GM18505 (cell line): ENCODE results near the gene DEFB124.
"Not testable (repeated sequence)": the region's sequence is repeated elsewhere in the genome, so short reads cannot be mapped to it uniquely, and the experiment has no call there.

Experiments used
- ATAC-seq: cut with Tn5 transposase; IDR thresholded peaks from one replicate; pipeline ENCODE4 v1.9.1; 2021; ENCODE audit not compliant: unreplicated experiment
- POLR2A ChIP-seq: IDR thresholded peaks from 4 replicates; pipeline ENCODE4 v1.6.1; 2011; ENCODE audit warnings: borderline replicate concordance; ENCODE audit not compliant: insufficient read depth, insufficient read length; ENCODE audit errors: extremely low read depth

DEFB124 gene, protein sequence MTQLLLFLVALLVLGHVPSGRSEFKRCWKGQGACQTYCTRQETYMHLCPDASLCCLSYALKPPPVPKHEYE

DNA sequence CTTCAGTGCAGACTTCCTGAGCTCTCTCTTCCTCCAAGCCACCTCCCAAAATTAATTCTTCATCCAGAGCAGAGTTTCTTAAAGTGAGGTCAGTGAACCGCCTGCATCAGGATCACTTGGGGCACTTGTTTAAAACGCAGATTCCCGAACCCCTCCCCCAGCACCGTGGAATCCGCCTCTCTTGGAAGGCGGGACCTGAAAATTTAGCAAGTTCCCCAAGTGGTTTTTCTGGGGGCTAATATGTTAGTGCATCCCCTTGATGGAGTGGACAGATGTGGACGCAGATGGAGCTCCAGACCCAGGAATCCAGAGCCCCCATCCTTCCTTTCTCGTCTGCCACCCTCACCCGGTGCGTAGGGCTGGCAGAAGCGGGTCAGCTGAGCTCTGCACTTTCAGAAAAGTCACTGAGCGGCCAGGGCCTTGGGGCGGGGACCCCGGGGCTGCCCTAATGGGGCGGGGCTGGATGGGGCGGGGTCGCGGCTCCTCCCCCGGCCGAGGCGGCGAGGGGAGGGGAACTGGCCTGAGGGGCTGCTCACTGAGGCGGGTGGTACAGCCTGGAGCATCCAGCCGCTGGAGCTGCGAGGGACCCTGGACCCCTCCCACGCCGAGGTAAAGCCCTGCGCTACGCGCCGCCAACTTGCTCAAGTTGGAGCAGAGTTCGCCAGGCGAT, at the start of gene DEFB124, which contains the start of gene REM1:
DEFB124 (minus strand) TSS at position 370 of the 670 bp plus-strand sequence. CDS start 2,114 bp downstream, outside the sequence.
REM1 (plus strand) TSS at position 531 of the 670 bp plus-strand sequence. CDS start 1,158 bp downstream, outside the sequence.
- ATAC-seq: no peak
- no peak for TF ChIP-seq POLR2A

DNA sequence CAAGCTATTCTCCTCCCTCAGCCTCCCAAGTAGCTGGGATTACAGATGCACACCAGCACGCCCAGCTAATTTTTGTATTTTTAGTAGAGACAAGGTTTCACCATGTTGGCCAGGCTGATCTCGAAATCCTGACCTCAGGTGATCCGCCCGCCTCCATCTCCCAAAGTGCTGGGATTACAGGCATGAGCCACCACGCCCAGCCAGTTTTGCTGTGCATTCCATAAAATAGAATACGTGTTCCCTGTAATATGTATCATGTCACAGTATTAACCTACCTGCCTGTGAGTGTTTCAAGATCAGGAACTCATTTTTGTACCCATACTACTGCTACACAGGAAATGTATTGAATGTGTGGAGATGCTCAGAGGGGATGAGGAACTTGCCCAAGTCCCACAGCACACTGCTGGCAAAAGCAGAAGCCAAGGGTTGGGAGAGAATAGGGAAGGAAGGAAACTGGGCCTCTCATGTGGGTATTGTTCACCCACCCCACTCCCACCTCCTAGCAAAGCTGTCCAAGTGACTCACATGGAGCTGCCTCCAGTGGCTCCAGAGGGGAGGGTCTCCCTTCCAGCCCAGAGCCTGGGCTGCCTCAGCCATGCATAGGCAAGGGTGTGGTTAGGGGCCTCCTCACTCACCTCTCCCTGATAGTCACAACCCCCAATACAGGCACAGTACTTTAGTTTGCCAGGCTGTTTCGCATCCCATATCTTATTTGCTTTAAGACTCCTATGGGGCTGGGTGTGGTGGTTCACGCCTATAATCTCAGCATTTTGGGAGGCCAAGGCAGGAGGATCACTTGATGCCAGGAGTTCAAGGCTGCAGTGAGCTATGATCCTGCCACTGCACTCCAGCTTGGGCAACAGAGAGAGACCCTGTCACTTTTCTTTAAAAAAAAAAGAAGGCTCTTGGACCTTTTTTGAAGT, 48.7 kb upstream of the DEFB124 start:
- no peak for TF ChIP-seq POLR2A

DNA sequence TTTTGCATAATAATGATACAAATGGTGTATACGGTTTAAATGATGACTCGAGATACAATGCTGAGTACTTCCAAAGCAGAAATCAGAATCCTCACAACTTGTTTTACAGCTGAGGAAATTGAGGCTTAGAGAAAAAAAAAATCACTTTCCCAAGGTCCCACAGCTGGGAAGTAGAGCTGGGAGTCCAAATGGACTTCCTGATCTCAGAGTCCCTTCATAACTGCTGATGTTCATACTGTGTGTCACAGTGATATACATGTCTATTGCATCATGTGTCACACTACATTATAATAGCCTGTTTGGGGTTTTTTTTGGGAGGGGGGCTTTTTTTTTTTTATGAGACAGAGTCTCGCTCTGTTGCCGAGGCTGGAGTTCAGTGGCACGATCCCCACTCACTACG, 47.8 kb upstream of the DEFB124 start:
- no peak for TF ChIP-seq POLR2A
- ATAC-seq: no peak

More for the DNA sequence above, 48.7 kb upstream of the DEFB124 start:
- ATAC-seq: no peak

DNA sequence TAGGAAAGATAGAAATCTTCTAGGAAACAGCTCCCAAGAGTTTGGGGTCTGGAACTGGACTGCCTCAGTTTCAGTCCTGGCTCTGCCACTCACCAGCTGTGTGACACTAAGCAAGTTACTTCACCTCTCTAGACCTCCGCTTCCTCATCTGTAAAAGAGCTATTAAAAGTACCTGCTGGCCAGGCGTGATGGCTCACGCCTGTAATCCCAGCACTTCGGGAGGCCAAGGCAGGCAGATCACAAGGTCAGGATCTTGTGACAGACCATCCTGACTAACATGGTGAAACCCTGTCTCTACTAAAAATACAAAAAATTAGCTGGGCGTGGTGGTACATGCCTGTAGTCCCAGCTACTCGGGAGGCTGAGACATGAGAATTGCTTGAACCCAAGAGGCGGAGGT, 46.3 kb upstream of the DEFB124 start:
- ATAC-seq: not testable (repeated sequence)

DNA sequence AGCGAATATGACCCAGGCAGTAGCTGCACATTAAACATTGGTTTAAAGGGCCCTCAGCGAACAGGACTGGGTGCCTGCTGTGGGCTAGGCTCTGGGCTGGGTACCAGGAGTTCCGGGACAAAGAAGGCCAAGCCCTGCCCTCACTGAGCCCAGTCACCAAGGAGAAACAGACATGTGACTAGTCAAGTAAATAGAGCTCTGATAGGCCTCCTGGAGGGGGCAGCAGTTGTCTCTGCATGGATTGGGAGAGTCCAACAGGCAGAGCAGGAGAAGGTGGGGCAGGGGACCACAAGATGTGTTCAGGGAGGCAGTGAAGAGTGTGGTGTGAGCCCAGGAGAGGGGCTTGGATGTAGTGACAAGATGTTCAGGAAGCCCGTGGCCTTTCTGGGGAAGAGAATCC, 42.4 kb upstream of the DEFB124 start:
- no peak for TF ChIP-seq POLR2A
- ATAC-seq: no peak

DNA sequence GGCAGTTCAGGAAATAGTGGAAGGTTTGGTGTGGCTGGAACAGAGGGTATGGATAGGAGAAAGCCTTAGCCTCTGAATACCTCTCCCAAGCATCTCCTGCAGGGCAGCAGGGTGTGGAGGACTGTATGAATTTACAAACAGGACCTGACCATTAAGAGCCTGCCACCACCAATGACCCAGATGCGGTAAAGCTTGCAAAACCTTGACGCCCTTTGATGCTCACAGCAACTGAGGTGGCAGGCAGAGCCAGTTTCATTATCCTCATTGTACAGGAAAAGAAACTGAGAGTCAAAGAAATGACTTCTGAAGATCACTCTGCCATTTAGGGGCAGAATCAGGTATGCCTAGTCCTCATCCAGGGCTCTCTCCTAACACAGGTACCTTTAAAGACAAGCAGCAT, 41.7 kb upstream of the DEFB124 start:
- no peak for ATAC-seq

DNA sequence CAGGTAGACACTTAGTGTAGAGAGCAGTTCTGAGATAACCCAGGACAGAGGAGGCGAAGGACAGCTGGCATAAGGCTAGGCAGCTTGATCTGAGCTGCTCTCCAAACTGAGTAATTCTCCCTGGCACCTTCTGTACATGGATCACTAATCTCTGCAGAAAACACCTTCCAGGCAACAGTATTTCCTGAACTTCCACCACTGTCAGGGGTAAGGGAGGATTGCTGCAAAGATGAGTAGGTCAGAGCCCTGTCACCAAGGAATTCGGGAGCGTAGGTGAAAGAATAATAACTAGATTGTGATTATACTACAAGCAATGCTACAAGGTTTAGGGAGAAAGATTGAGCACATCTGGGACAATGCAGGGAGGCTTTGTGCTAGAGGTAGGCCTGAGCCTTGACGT, 41.2 kb upstream of the DEFB124 start:
- ATAC-seq: no peak
- no peak for TF ChIP-seq POLR2A

More for the DNA sequence above, 41.7 kb upstream of the DEFB124 start:
- no peak for TF ChIP-seq POLR2A

DNA sequence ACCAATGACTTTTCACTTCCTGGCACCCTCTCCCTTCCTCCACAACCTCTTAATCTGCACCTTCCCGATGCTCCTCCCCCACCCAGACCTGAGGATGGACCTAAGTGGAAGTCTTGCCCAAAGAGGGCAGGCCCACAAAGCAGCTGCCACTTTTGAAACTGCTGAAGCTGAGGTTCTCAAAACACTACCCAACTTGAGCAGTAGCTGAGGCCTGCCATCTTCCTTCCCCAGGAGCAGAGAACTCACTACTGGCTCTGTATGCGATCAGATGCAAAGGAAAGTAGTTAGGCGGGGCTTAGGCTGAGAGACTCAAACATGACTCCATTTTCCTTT, 40.8 kb upstream of the DEFB124 start:
- no peak for TF ChIP-seq POLR2A
- ATAC-seq: no peak

DNA sequence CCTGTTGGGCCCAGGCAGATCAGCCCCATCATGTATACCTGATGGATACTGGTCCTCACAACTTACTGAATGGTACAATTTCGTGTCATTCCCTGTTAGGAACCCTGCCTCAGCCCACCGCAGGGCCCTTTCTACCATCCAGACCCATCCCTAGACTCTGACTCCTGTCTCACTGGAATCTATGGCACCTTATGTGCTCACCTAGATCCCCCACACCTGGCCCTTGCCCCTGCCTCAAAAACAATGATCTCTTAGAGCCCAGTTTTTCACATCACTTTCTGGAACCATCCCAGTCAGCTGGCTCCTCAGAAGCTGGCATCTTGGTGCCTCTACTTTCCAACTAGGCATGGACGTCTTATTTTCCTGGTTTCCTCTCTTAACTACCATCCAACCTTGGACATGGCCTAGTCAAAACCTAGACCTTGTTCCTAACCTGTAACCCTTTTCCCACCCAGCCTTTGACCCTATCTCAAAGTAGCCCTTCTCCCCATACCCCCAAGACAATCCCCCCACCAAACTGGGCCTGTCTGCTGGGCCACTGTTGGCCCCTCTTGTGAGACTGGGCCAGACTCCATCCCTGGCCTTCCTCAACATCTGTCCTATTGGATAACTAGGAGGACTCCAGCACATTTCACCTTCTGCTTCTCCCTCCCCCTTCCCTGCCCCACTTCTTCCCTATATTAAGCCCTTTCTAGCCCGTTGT, 40.3 kb upstream of the DEFB124 start:
- TF ChIP-seq POLR2A: no peak
- ATAC-seq: no peak

DNA sequence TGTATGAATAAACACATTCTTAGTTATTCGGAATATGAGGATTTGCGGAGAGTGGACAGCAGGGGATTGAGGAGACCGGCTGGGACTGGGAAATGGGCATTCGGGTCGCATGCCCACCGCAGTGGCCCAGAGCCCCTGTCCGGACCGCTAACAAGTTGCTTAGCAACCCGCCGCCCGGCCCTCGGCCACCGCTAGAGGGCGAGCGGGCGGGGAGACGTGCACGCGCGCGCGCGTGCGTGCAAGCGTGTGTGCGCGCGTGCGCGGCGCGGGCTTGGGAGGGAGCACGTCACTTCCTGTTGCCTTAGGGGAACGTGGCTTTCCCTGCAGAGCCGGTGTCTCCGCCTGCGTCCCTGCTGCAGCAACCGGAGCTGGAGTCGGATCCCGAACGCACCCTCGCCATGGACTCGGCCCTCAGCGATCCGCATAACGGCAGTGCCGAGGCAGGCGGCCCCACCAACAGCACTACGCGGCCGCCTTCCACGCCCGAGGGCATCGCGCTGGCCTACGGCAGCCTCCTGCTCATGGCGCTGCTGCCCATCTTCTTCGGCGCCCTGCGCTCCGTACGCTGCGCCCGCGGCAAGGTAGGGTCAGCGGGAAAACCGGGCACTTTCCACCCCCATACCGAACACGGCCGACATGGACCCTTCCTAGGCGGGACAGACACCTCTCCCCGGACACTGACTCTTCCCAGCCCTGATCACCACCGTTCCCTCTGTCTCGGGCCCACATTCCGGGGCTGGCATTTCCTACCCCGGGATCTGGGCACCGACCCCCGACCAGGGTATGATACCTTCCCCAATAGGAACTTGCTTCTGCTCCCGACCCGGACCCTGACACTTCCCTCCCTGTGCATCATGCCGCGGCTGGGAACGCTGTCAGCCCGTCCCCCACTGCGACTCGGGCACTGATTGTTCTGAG, 39.5 kb upstream of the DEFB124 start, which contains the start of gene HM13:
HM13 (plus strand) TSS at position 289 of the 918 bp plus-strand sequence; CDS start at position 399, 110 bp downstream.
- TF ChIP-seq POLR2A: peak; percentile 93
- peak; percentile 89 for ATAC-seq

DNA sequence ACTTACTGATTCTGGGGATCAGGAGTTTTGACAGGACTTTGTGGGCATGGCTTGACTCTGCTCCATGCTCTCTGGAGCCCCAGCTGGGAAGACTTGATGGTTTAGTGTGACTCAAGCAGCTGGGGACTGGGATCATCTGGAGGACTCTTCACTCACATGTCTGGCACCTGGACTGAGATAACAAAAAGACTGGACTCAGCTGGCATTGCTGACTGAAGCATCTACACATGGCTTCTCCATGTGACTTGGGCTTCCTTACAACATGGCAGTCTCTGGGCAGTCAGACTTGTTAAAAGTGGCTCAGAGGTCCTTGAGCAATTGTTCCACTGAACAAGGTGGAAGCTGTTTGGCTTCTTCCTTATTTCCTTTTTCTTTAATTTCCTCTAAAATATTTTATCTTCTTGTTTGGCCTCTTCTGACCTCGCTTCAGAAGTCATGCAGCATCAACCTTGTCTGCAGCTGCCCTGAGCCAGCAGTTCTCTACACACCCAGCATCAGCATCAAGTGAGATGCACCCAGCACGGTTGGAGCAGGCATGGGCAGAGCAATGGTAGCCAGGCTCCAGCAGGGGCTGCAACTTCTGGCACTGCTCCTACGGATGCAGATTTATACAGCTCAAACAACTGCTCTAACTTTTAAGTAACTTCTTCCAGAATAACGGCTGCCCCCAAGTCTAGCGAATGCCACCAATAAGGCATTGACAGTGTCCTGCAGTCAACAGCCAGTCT, 33.8 kb upstream of the DEFB124 start:
- TF ChIP-seq POLR2A: no peak
- ATAC-seq: no peak

DNA sequence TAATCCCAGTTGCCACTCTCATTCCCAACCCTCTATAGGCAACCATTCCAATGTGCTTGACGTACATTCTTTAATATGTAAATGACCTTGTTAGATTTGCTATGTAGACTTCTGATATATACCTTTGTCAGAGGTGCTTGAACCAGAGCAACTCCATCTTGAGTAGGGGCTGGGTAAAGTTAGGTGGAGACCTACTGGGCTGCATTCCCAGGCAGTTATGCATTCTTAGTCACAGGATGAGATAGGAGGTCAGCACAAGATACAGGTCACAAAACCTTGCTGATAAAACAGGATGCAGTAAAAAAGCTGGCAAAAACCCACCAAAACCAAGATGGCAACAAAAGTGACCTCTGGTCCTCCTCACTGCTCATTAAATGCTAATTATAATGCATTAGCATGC, 31.0 kb upstream of the DEFB124 start:
- TF ChIP-seq POLR2A: no peak
- ATAC-seq: no peak

DNA sequence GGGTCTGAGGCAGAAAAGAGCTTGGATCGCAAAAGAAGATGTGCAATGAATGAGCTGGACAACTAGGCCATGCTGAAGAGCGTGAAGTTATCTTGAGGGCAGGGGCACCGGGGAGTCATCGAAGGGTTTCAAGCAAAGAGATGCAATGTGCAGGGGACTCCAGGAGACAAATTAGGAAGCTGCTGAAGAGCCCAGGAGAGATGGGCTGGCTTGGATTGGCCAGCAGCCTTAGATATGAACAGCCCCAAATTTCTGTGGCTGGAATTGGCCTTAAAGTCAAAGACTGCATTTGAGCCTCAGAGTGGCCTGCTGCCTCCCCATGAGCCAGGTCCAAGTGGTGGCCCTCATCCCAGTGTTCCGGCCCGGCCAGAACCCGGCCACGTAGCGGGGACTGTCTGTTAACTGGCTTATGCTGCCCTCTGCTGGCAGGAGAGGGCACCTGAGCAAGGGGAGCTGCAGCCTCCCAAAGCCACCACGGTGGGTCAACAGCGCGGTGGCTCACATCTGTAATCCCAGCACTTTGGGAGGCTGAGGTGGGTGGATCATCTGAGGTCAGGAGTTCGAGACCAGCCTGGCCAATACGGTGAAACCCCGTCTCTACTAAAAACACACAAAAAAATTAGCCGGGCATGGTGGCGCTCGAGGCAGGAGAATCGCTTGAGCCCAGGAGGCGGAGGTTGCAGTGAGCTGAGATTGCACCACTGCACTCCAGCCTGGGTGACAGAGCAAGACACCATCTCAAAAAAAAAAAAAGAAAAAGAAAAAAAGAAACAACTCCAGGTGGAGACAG, 28.2 kb upstream of the DEFB124 start:
- peak; percentile 97 for ATAC-seq
